ENCODE measurements around the gene ACTC1.

GRCh38 chr15:34794590-34795206, 651 bp downstream of the ACTC1 start:
- TF ChIP-seq POLR2A (IDR thresholded peaks at IDR 0.05) (no peak), CTCF (IDR thresholded peaks at IDR 0.05) (no peak), POLR2AphosphoS5 (IDR thresholded peaks at IDR 0.05) (no peak)
